Measurements from ENCODE around the gene SCYL1. TPM values are rescaled to one million over a fixed set of nuclear protein-coding genes. Genes with fewer than 3 reads are reported as not detected.
A peak's percentile ranks its signal among the peaks of the same experiment; 100 is the strongest.

The SCYL1 gene
- total and polyA plus RNA-seq, 3 donors from 2014 or later, result 127 to 160 (median 131) TPM

- DNase-seq, result peak; percentile 81
- Histone ChIP-seq H3K27ac (peak overlapping the region; percentile 95 to 97), H3K36me3 (ENCODE audit: low read depth, missing control alignments) (no peaks in the 10 kb centered on the region), H3K9me3 (no peaks in the 10 kb centered on the region), H3K4me3 (peak overlapping the region; percentile 8 to 17), H3K4me1 (peaks cover 42% of the 10 kb centered on the region), H3K27me3 (no peaks in the 10 kb centered on the region)
- intact Hi-C loops (cut with DNase I; ENCODE audit: low total_unique reads), result no loop called here
- TF ChIP-seq, protein P1, sequence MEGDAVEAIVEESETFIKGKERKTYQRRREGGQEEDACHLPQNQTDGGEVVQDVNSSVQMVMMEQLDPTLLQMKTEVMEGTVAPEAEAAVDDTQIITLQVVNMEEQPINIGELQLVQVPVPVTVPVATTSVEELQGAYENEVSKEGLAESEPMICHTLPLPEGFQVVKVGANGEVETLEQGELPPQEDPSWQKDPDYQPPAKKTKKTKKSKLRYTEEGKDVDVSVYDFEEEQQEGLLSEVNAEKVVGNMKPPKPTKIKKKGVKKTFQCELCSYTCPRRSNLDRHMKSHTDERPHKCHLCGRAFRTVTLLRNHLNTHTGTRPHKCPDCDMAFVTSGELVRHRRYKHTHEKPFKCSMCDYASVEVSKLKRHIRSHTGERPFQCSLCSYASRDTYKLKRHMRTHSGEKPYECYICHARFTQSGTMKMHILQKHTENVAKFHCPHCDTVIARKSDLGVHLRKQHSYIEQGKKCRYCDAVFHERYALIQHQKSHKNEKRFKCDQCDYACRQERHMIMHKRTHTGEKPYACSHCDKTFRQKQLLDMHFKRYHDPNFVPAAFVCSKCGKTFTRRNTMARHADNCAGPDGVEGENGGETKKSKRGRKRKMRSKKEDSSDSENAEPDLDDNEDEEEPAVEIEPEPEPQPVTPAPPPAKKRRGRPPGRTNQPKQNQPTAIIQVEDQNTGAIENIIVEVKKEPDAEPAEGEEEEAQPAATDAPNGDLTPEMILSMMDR (IDR thresholded peaks at IDR 0.05), result no peak
- no peak for TF ChIP-seq POLR2A (IDR thresholded peaks at IDR 0.05)
- 55 to 59% methylated on average over 11 of the region's 11 CpGs for WGBS, 2 donors
Observed at GRCh38 chr11:65479184-65480145, 45.4 kb upstream of the SCYL1 start.

- H3K27ac ChIP-seq, result peak overlapping the region; percentile 65 to 95
- WGBS, 2 donors, result 94 to 100% methylated on average over 2 of the region's 2 CpGs
Observed at GRCh38 chr11:65482306-65482850, 42.5 kb upstream of the SCYL1 start.

DNA sequence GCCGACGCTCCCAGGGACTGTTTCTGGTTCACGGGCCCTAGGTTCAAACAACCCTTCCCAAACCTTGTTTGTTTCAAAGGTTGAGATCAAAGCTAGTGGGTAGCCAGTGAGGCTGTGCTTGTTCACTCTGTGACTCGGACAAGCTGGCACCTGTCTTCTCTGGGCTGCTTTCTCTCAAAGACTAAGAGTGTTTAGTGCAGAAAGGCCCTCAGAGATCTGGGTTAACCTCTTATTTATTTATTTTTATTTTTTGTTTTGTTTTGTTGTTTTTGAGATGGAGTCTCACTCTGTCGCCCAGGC, 39.0 kb upstream of the SCYL1 start:
- Histone ChIP-seq H3K27me3 (no peaks in the 10 kb centered on the region), H3K4me1 (peaks cover 52% of the 10 kb centered on the region), H3K27ac (peak overlapping the region; percentile 76 to 96), H3K36me3 (ENCODE audit: low read depth, missing control alignments) (no peaks in the 10 kb centered on the region), H3K9me3 (no peaks in the 10 kb centered on the region), H3K4me3 (no peak overlapping the region)
- no peak for DNase-seq
- intact Hi-C loops (cut with DNase I; ENCODE audit: low total_unique reads), result no loop called here
- TF ChIP-seq POLR2A (IDR thresholded peaks at IDR 0.05), result no peak
- TF ChIP-seq, protein P1 (IDR thresholded peaks at IDR 0.05), result no peak
- WGBS, 2 donors, result 48 to 66% methylated on average over 5 of the region's 5 CpGs

More at GRCh38 chr11:65482306-65482850, 42.5 kb upstream of the SCYL1 start:
- H3K9me3 ChIP-seq, result no peaks in the 10 kb centered on the region
- intact Hi-C loops (cut with DNase I; ENCODE audit: low total_unique reads), result no loop called here
- DNase-seq, result no peak
- no peak overlapping the region for H3K4me3 ChIP-seq
- TF ChIP-seq, protein P1 (IDR thresholded peaks at IDR 0.05), result no peak
- TF ChIP-seq POLR2A (IDR thresholded peaks at IDR 0.05), result no peak
- peaks cover 43% of the 10 kb centered on the region for H3K4me1 ChIP-seq
- no peaks in the 10 kb centered on the region for H3K27me3 ChIP-seq
- H3K36me3 ChIP-seq (ENCODE audit: low read depth, missing control alignments), result no peaks in the 10 kb centered on the region

- 71 to 77% methylated on average over 10 of the region's 10 CpGs for WGBS, 2 donors
- H3K27me3 ChIP-seq, result no peaks in the 10 kb centered on the region
- peak overlapping the region; percentile 76 to 96 for H3K27ac ChIP-seq
- TF ChIP-seq POLR2A (IDR thresholded peaks at IDR 0.05), result no peak
- TF ChIP-seq, protein P1 (IDR thresholded peaks at IDR 0.05), result no peak
- H3K4me3 ChIP-seq, result no peak overlapping the region
- no peak for DNase-seq
- no peaks in the 10 kb centered on the region for H3K36me3 ChIP-seq (ENCODE audit: low read depth, missing control alignments)
- intact Hi-C loops (cut with DNase I; ENCODE audit: low total_unique reads), result no loop called here
- H3K4me1 ChIP-seq, result peaks cover 52% of the 10 kb centered on the region
- no peaks in the 10 kb centered on the region for H3K9me3 ChIP-seq
Observed at GRCh38 chr11:65486570-65487466, 38.1 kb upstream of the SCYL1 start.
